Esophagus squamous epithelium (tissue), 5 donors: ENCODE measurements around the gene CDC42. TPM values are rescaled to one million over a fixed set of nuclear protein-coding genes. Genes with fewer than 3 reads are reported as not detected.

Experiments used
- DNase-seq: peaks from one replicate; lab custom pipeline; 2025; lab: John Stamatoyannopoulos, UW
- H3K27ac ChIP-seq, 4 donors: fragments of 200-600 bp; sonication (generic); one replicate each; pipeline ENCODE4 v1.5.1; 2016 to 2019; ENCODE audit warnings: mild to moderate bottlenecking in 1 of 4
- H3K27me3 ChIP-seq, 4 donors: fragments of 200-600 bp; sonication (generic); 1 replicate in 3 of 4; 2 replicates in 1 of 4; pipeline versions ENCODE4 v1.5.1 to v1.6.0; 2017 to 2021; ENCODE audit warnings: antibody characterized with exemption in 1 of 4
- H3K36me3 ChIP-seq, 3 donors: fragments of 200-600 bp; sonication (generic); one replicate each; pipeline ENCODE4 v1.5.1; 2016 to 2019
- H3K4me1 ChIP-seq, 3 donors: fragments of 200-600 bp; sonication (generic); one replicate each; pipeline ENCODE4 v1.5.1; 2017 to 2019
- H3K4me3 ChIP-seq, 4 donors: fragments of 200-600 bp; sonication (generic); 1 replicate in 3 of 4; 2 replicates in 1 of 4; pipeline ENCODE4 v1.5.1; 2016 to 2019; ENCODE audit warnings: mild to moderate bottlenecking in 2 of 4, moderate library complexity in 1 of 4
- H3K9me3 ChIP-seq, 3 donors: fragments of 200-600 bp; sonication (generic); one replicate each; pipeline ENCODE4 v1.5.1; 2016 to 2019
- CTCF ChIP-seq, 6 experiments: fragments of 450-650 bp in 4 of 6; fragments of 200-600 bp in 2 of 6; sonication (generic) in 2 of 6; IDR thresholded peaks; one replicate each; pipeline ENCODE4 v1.5.1; 2016 to 2019; ENCODE audit warnings: antibody characterized with exemption in 6 of 6, mild to moderate bottlenecking in 4 of 6, moderate library complexity in 4 of 6
- POLR2A ChIP-seq, 4 donors: fragments of 450-650 bp; IDR thresholded peaks; one replicate each; pipeline ENCODE4 v1.6.1; 2017; ENCODE audit warnings: antibody characterized with exemption in 4 of 4, mild to moderate bottlenecking in 4 of 4, moderate library complexity in 3 of 4
- WGBS, 2 donors: methylation state at CpG; one replicate each; pipeline ENCODE4 v1.1.5; 2018; 5-methylcytosine and 5-hydroxymethylcytosine counted together
- intact Hi-C: fragments of 100-400 bp; cut with DNase I; formaldehyde crosslinking; loops from one replicate; pipeline ENCODE4 v1.15.0; 2022
- total RNA-seq, 4 donors: library from RNA; depleted of rRNA; stranded (reverse); fragments of >200 nt; gene quantifications; one replicate each; pipeline ENCODE4 v1.1.0, GENCODE V29; 2016
- donor health status: DM: yes; HTN: yes; CAD: no.

CDC42 gene
- total RNA-seq, 4 donors from 2014 or later: 157 to 259 (median 192) TPM

GRCh38 chr1:22123071-22123390 lies 70.5 kb downstream of the CDC42 start:
- no peak for TF ChIP-seq POLR2A (IDR thresholded peaks at IDR 0.05)
- TF ChIP-seq CTCF (IDR thresholded peaks at IDR 0.05): no peak
- Histone ChIP-seq H3K4me1 (peaks cover 11 to 57% (median 15%) of the 10 kb centered on the region in 3 donors), H3K27me3 (no peaks in the 10 kb centered on the region), H3K27ac (peak overlapping the region in 3 of 4 donors; percentile 51 to 64 (median 56)), H3K36me3 (peaks cover 0 to 50% (median 0%) of the 10 kb centered on the region in 3 donors), H3K9me3 (no peaks in the 10 kb centered on the region), H3K4me3 (no peak overlapping the region)
- 43 to 80% methylated on average over 1 to 7 of the region's 8 CpGs for WGBS, 2 donors
- intact Hi-C loops: loop anchor here (10.0 kb wide), 1 partner anchor 152 kb away; no protein-coding TSS in a partner anchor
- DNase-seq: no peak

- TF ChIP-seq POLR2A (IDR thresholded peaks at IDR 0.05): no peak
- TF ChIP-seq CTCF (IDR thresholded peaks at IDR 0.05): no peak
- 56 to 66% methylated on average over 6 to 7 of the region's 9 CpGs for WGBS, 2 donors
- H3K4me3 ChIP-seq: no peak overlapping the region
- intact Hi-C loops: loop anchor here (10.0 kb wide), 1 partner anchor 151 kb away; no protein-coding TSS in a partner anchor
- no peak for DNase-seq
- H3K4me1 ChIP-seq: peaks cover 7 to 48% (median 11%) of the 10 kb centered on the region in 3 donors
- H3K27ac ChIP-seq: peak overlapping the region in 1 of 4 donors; percentile 6
- H3K9me3 ChIP-seq: no peaks in the 10 kb centered on the region
- H3K27me3 ChIP-seq: no peaks in the 10 kb centered on the region
- peaks cover 0 to 57% (median 0%) of the 10 kb centered on the region in 3 donors for H3K36me3 ChIP-seq
These were observed 71.4 kb downstream of the CDC42 start for GRCh38 chr1:22123901-22124404.

GRCh38 chr1:22124592-22125229 lies 72.2 kb downstream of the CDC42 start:
- intact Hi-C loops: loop anchor here (10.0 kb wide), 1 partner anchor 150 kb away; no protein-coding TSS in a partner anchor
- TF ChIP-seq CTCF (IDR thresholded peaks at IDR 0.05) (no peak), POLR2A (IDR thresholded peaks at IDR 0.05) (no peak)
- 88 to 92% methylated on average over 6 to 7 of the region's 8 CpGs for WGBS, 2 donors
- Histone ChIP-seq H3K4me1 (peaks cover 7 to 40% (median 11%) of the 10 kb centered on the region in 3 donors), H3K9me3 (no peaks in the 10 kb centered on the region), H3K36me3 (peaks cover 0 to 60% (median 0%) of the 10 kb centered on the region in 3 donors), H3K27ac (no peak overlapping the region), H3K4me3 (no peak overlapping the region), H3K27me3 (no peaks in the 10 kb centered on the region)
- no peak for DNase-seq

- TF ChIP-seq POLR2A (IDR thresholded peaks at IDR 0.05) (no peak), CTCF (IDR thresholded peaks at IDR 0.05) (no peak)
- H3K4me1 ChIP-seq: peaks cover 7 to 33% (median 10%) of the 10 kb centered on the region in 3 donors
- peaks cover 0 to 50% (median 0%) of the 10 kb centered on the region in 3 donors for H3K36me3 ChIP-seq
- no peak for DNase-seq
- H3K27me3 ChIP-seq: peaks cover 0 to under 1% (median 0%) of the 10 kb centered on the region in 4 donors
- intact Hi-C loops: loop anchor here (10.0 kb wide), 1 partner anchor 148 kb away; no protein-coding TSS in a partner anchor
- 40 to 75% methylated on average over 1 to 6 of the region's 12 CpGs for WGBS, 2 donors
- no peak overlapping the region for H3K27ac ChIP-seq
- H3K9me3 ChIP-seq: no peaks in the 10 kb centered on the region
- H3K4me3 ChIP-seq: no peak overlapping the region
These were observed 74.0 kb downstream of the CDC42 start for GRCh38 chr1:22126531-22126930.

GRCh38 chr1:22127248-22127647 lies 74.7 kb downstream of the CDC42 start:
- 64 to 86% methylated on average over 4 to 6 of the region's 6 CpGs for WGBS, 2 donors
- H3K27me3 ChIP-seq: peaks cover 0 to 7% (median 0%) of the 10 kb centered on the region in 4 donors
- H3K4me3 ChIP-seq: no peak overlapping the region
- H3K9me3 ChIP-seq: no peaks in the 10 kb centered on the region
- TF ChIP-seq CTCF (IDR thresholded peaks at IDR 0.05) (no peak), POLR2A (IDR thresholded peaks at IDR 0.05) (no peak)
- no peak for DNase-seq
- peaks cover 10 to 32% (median 11%) of the 10 kb centered on the region in 3 donors for H3K4me1 ChIP-seq
- H3K27ac ChIP-seq: no peak overlapping the region
- peaks cover 0 to 50% (median 0%) of the 10 kb centered on the region in 3 donors for H3K36me3 ChIP-seq
- intact Hi-C loops: loop anchor here (10.0 kb wide), 1 partner anchor 148 kb away; no protein-coding TSS in a partner anchor
